K562 (cell line): ENCODE measurements around the gene SLC11A1. TPM values are rescaled to one million over a fixed set of nuclear protein-coding genes. Genes with fewer than 3 reads are reported as not detected.

Experiments
- ASH1L ChIP-seq: fragments of 450-650 bp; IDR thresholded peaks from 2 replicates; pipeline ENCODE4 v1.6.1; 2018; ENCODE audit warnings: borderline replicate concordance, mild to moderate bottlenecking, low read depth; ENCODE audit not compliant: partially characterized antibody
- BHLHE40 ChIP-seq: IDR thresholded peaks from 2 replicates; pipeline ENCODE4 v1.6.1; 2011; ENCODE audit warnings: low read length, improper control_type of control experiment
- EP300 ChIP-seq: IDR thresholded peaks from 2 replicates; pipeline ENCODE4 v1.6.1; 2012; ENCODE audit warnings: low read length, improper control_type of control experiment
- EP400 ChIP-seq: fragments of 450-650 bp; IDR thresholded peaks from 2 replicates; pipeline ENCODE4 v1.6.1; 2017; ENCODE audit warnings: antibody characterized with exemption, mild to moderate bottlenecking, moderate library complexity
- FOXM1 ChIP-seq, 2 experiments: fragments of 450-650 bp in 1 of 2; sonication (generic) in 1 of 2; formaldehyde crosslinking in 1 of 2; IDR thresholded peaks; 2 replicates each; pipeline versions ENCODE4 v1.6.1 to v1.9.0; 2017 to 2022; ENCODE audit warnings: low read depth in 2 of 2, mild to moderate bottlenecking in 2 of 2, missing genetic modification reagents in 1 of 2, moderate library complexity in 1 of 2
- GMEB1 ChIP-seq: fragments of 250-450 bp; sonication (Bioruptor Pico); IDR thresholded peaks from 2 replicates; pipeline ENCODE4 v1.4.0; 2020; ENCODE audit warnings: mild to moderate bottlenecking
- MIER1 ChIP-seq: fragments of 450-650 bp; IDR thresholded peaks from 2 replicates; pipeline ENCODE4 v1.6.1; 2016; ENCODE audit warnings: antibody characterized with exemption, mild to moderate bottlenecking, low read depth
- NFIX ChIP-seq: fragments of 250-450 bp; sonication (Bioruptor Pico); IDR thresholded peaks from 2 replicates; pipeline ENCODE4 v1.4.0; 2020; ENCODE audit warnings: low read depth, mild to moderate bottlenecking, moderate library complexity
- NKRF ChIP-seq: fragments of 450-650 bp; IDR thresholded peaks from 2 replicates; pipeline ENCODE4 v1.6.1; 2016; ENCODE audit warnings: borderline replicate concordance
- PKNOX1 ChIP-seq: fragments of 450-650 bp; IDR thresholded peaks from 2 replicates; pipeline ENCODE4 v1.6.1; 2016
- PURB ChIP-seq: sonication (generic); formaldehyde crosslinking; IDR thresholded peaks from 2 replicates; pipeline ENCODE4 v1.9.0; 2021; ENCODE audit warnings: low read depth, mild to moderate bottlenecking, missing genetic modification reagents
- RBM15 ChIP-seq: fragments of 200-400 bp; formaldehyde crosslinking; IDR thresholded peaks from 2 replicates; pipeline ENCODE4 v1.6.1; 2018; ENCODE audit warnings: mild to moderate bottlenecking, low read length, moderate library complexity; ENCODE audit not compliant: insufficient read depth
- TCF3 ChIP-seq: sonication (generic); formaldehyde crosslinking; IDR thresholded peaks from 2 replicates; pipeline ENCODE4 v1.4.0; 2020; ENCODE audit warnings: mild to moderate bottlenecking, missing genetic modification reagents
- WHSC1 ChIP-seq: IDR thresholded peaks from one replicate; pipeline ENCODE4 v1.6.1; 2012; ENCODE audit warnings: low read length, control low read depth, inconsistent platforms
- ZBED1 ChIP-seq: IDR thresholded peaks from 2 replicates; pipeline ENCODE4 v1.6.1; 2014
- ZFP1 ChIP-seq: fragments of 450-650 bp; formaldehyde crosslinking; IDR thresholded peaks from 2 replicates; pipeline ENCODE4 v1.4.0; 2020; ENCODE audit warnings: mild to moderate bottlenecking, mixed read lengths
- ZNF277 ChIP-seq: fragments of 250-450 bp; sonication (Bioruptor Pico); IDR thresholded peaks from 2 replicates; pipeline ENCODE4 v1.8.0; 2022; ENCODE audit warnings: inconsistent platforms, mild to moderate bottlenecking, moderate library complexity, borderline replicate concordance
- ZNF655 ChIP-seq: fragments of 250-450 bp; sonication (Bioruptor Pico); IDR thresholded peaks from 2 replicates; pipeline ENCODE4 v1.5.0; 2021
- ZNF740 ChIP-seq, 3 experiments: fragments of 200-800 bp in 1 of 3; sonication (Bioruptor generic) in 1 of 3; sonication (generic) in 1 of 3; formaldehyde crosslinking in 1 of 3; IDR thresholded peaks; 2 replicates each; pipeline versions ENCODE4 v1.6.1 to v1.8.0; 2016 to 2022; ENCODE audit warnings: mild to moderate bottlenecking in 2 of 3, missing compliant biosample characterization in 2 of 3, missing genetic modification characterization in 2 of 3, missing genetic modification reagents in 1 of 3
- polyA plus RNA-seq, 8 experiments: library from polyadenylated mRNA; depleted of rRNA in 4 of 8; stranded (reverse) in 5 of 8; unstranded in 3 of 8; fragments of >200 nt; fragmentation: Nextera tagmentation in 2 of 8; fragmentation: Illumina TruSeq in 1 of 8; extraction: Ambion mirVana in 2 of 8; extraction: Trizol in 1 of 8; gene quantifications; 2 replicates each; pipeline versions ENCODE4 v1.2.1 to v1.2.3, GENCODE V29; 2011 to 2014; ENCODE audit warnings: inconsistent platforms in 1 of 8, missing spikeins in 1 of 8
- total RNA-seq, 7 experiments: library from RNA; depleted of rRNA in 6 of 7; stranded (reverse); fragments of >200 nt in 6 of 7; fragmentation: Illumina TruSeq in 2 of 7; extraction: Trizol in 2 of 7; gene quantifications; 2 replicates each; pipeline versions ENCODE4 v1.2.1 to v1.2.3, GENCODE V29; 2011 to 2021; ENCODE audit warnings: low replicate concordance in 1 of 7

Gene SLC11A1
- total and polyA plus RNA-seq, 9 of the 15 experiments (the other 6 are each of a cell fraction or from before 2014, with no cell fraction given): 0.35 to 1.6 (median 0.65) TPM

GRCh38 chr2:218393750-218394290 lies 11.7 kb downstream of the SLC11A1 start (continued):
- TF ChIP-seq NKRF (no peak), ZNF740 (CRISPR knock-in tag; IDR thresholded peaks at IDR 0.05) (no peak), ZNF740 (tag; IDR thresholded peaks at IDR 0.05) (no peak), ASH1L (no peak), BHLHE40 (no peak), PKNOX1 (peak; percentile 45; the same call in 1 of the 2 replicates), ZFP1 (no peak), NFIX (CRISPR knock-in tag) (no peak), RBM15 (no peak), ZNF277 (CRISPR knock-in tag) (no peak), ZBED1 (no peak), PURB (CRISPR knock-in tag) (no peak), EP400 (no peak; the same call in 1 of the 2 replicates), FOXM1 (IDR thresholded peaks at IDR 0.05; ENCODE audit: low read depth) (no peak), FOXM1 (CRISPR knock-in tag; IDR thresholded peaks at IDR 0.05; ENCODE audit: low read depth) (no peak), ZNF655 (CRISPR knock-in tag) (no peak), MIER1 (no peak), TCF3 (CRISPR knock-in tag) (peak; percentile 33; the same call in 1 of the 2 replicates), GMEB1 (CRISPR knock-in tag) (no peak), EP300 (0 out of 2 replicates have a peak, but pooled peaks have one; percentile 18), WHSC1 (no peak)
